Activated CD8-positive, alpha-beta T cell treated with anti-CD3 and anti-CD28 coated beads for 36 hours (primary cell): ENCODE results near the gene CDH8. TPM values are rescaled to one million over a fixed set of nuclear protein-coding genes. Genes with fewer than 3 reads are reported as not detected.

ENCODE experiments used
- ATAC-seq: fragments of 200-7000 bp; cut with Tn5 transposase; one replicate; pipeline ENCODE4 v1.10.0; 2021; ENCODE audit warnings: mild to moderate bottlenecking, moderate library complexity
- CTCF ChIA-PET: fragments of 350-600 bp; sonication (Branson Sonifier 250); formaldehyde crosslinking; loops from one replicate; lab custom pipeline; 2021; ENCODE audit warnings: antibody characterized with exemption; lab: Charles Lee
- POLR2A ChIA-PET: fragments of 350-600 bp; sonication (Branson Sonifier 250); formaldehyde crosslinking; loops from one replicate; lab custom pipeline; 2021; ENCODE audit warnings: antibody characterized with exemption; lab: Charles Lee
- DNase-seq: peaks from one replicate; pipeline ENCODE4 v3.0.0-alpha.2; 2020
- H3K27ac Mint-ChIP-seq: one replicate; pipeline ENCODE4 v1.8.0; 2021; ENCODE audit warnings: mild to moderate bottlenecking, mixed read lengths
- H3K27me3 Mint-ChIP-seq: one replicate; pipeline ENCODE4 v1.8.0; 2021; ENCODE audit warnings: mixed read lengths
- H3K36me3 Mint-ChIP-seq: one replicate; pipeline ENCODE4 v1.8.0; 2021; ENCODE audit warnings: low read depth, mixed read lengths
- H3K4me1 Mint-ChIP-seq: one replicate; pipeline ENCODE4 v1.8.0; 2021; ENCODE audit warnings: low read depth, mixed read lengths
- H3K4me3 Mint-ChIP-seq: one replicate; pipeline ENCODE4 v1.8.0; 2021; ENCODE audit warnings: mild to moderate bottlenecking, moderate library complexity, mixed read lengths
- H3K9me3 Mint-ChIP-seq: one replicate; pipeline ENCODE4 v1.8.0; 2021; ENCODE audit warnings: mixed read lengths
- CTCF ChIP-seq: fragments of 200-600 bp; IDR thresholded peaks from one replicate; pipeline ENCODE4 v1.8.0; 2022; ENCODE audit warnings: antibody characterized with exemption, mild to moderate bottlenecking
- intact Hi-C: fragments of 100-400 bp; cut with micrococcal nuclease; formaldehyde crosslinking; loops from one replicate; pipeline ENCODE4 v1.10.0; 2022
- total RNA-seq, 2 experiments: library from RNA; stranded (reverse); gene quantifications; one replicate each; pipeline ENCODE4 v1.2.3, GENCODE V29; 2021

CDH8 gene
- total RNA-seq, 2 experiments from 2014 or later = not detected

DNA sequence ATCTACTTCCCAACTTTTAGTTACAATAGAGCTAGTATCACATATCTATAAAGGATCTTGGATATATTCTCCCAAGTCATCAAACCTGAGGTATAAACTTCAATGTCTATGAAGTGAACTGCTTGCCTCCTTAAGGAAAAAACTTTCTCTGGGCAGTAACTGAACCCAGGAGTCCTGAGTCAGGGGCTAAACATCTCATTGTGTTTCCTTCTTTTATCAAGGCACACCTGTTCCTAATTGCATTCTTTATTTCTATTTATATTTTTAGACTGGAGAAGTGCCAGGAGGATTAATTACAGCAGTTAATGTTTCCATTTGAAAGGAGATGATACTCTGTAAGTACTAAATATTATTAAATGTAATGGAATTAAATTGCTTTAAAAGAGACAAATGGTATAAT lies 98.6 kb downstream of the CDH8 start:
- POLR2A ChIA-PET = no interaction called here

DNA sequence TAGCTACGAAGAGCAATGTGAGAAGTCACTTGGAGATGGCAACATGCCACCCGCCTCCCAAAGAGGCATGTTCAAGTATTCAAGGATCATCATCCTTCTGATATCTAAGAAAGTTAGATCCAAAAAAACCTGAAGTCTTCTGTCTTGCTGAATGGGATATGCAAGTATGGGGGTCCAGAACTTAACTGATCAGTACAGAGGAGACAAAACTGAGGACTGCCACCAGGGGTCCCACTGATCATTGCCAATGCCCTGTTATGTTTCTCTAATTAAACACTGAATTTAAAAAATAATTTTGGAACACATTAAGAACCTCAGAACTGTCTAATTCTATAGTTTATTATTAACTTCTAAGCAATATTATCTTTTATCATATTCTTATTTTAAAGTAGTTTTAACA lies 99.7 kb downstream of the CDH8 start:
- Mint-ChIP-seq H3K9me3 (peaks cover 2% of the 10 kb centered on the region), H3K27ac (no peak overlapping the region), H3K4me1 (no peaks in the 10 kb centered on the region), H3K4me3 (no peak overlapping the region), H3K27me3 (no peaks in the 10 kb centered on the region), H3K36me3 (no peaks in the 10 kb centered on the region)
- intact Hi-C loops = no loop called here
- no peak for DNase-seq
- ATAC-seq = no peak
- POLR2A ChIA-PET = no interaction called here
- no peak for TF ChIP-seq CTCF
- CTCF ChIA-PET = no interaction called here

More for the DNA sequence above, 98.6 kb downstream of the CDH8 start:
- Mint-ChIP-seq H3K4me3 (no peak overlapping the region), H3K27me3 (no peaks in the 10 kb centered on the region), H3K9me3 (peaks cover 7% of the 10 kb centered on the region), H3K36me3 (no peaks in the 10 kb centered on the region), H3K27ac (no peak overlapping the region), H3K4me1 (no peaks in the 10 kb centered on the region)
- no peak for TF ChIP-seq CTCF
- ATAC-seq (no peak), DNase-seq (no peak)
- CTCF ChIA-PET = no interaction called here
- intact Hi-C loops = no loop called here

GRCh38 chr16:61934601-61935000 lies 101.6 kb downstream of the CDH8 start:
- ChIA-PET POLR2A (no interaction called here), CTCF (no interaction called here)
- Mint-ChIP-seq H3K27me3 (no peaks in the 10 kb centered on the region), H3K4me3 (no peak overlapping the region), H3K4me1 (no peaks in the 10 kb centered on the region), H3K36me3 (no peaks in the 10 kb centered on the region), H3K9me3 (peaks cover 2% of the 10 kb centered on the region), H3K27ac (no peak overlapping the region)
- DNase-seq (no peak), ATAC-seq (no peak)
- no peak for TF ChIP-seq CTCF
- intact Hi-C loops = no loop called here

- Mint-ChIP-seq H3K4me1 (no peaks in the 10 kb centered on the region), H3K36me3 (no peaks in the 10 kb centered on the region), H3K27me3 (no peaks in the 10 kb centered on the region), H3K27ac (no peak overlapping the region), H3K4me3 (no peak overlapping the region), H3K9me3 (peaks cover 4% of the 10 kb centered on the region)
- CTCF ChIA-PET = no interaction called here
- no peak for TF ChIP-seq CTCF
- POLR2A ChIA-PET = no interaction called here
- DNase-seq (no peak), ATAC-seq (no peak)
- intact Hi-C loops = no loop called here
Measured at GRCh38 chr16:61929776-61930175, 106.5 kb downstream of the CDH8 start.

DNA sequence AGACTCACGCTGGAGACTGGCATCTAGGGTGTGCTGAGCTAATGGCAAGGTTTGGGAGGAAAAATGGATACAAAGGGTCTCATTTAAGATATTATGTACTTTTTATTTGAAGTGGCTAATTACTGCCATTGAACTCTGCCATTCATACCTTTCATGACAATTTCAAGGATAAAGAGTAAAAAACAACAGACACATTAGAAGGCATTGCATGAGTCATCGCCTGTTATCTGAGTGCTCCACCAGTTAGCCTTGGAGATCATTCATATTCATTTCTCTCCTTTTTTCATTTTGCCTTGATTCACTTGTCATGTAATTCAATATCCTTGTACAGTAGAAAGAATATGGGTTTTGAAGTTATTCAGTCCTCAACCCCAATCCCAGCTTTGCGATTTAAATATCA lies 109.5 kb downstream of the CDH8 start:
- H3K27me3 Mint-ChIP-seq = no peaks in the 10 kb centered on the region
- intact Hi-C loops = no loop called here
- no peaks in the 10 kb centered on the region for H3K36me3 Mint-ChIP-seq
- ChIA-PET CTCF (no interaction called here), POLR2A (no interaction called here)
- no peaks in the 10 kb centered on the region for H3K4me1 Mint-ChIP-seq
- TF ChIP-seq CTCF = no peak
- no peak for DNase-seq
- no peak overlapping the region for H3K27ac Mint-ChIP-seq
- no peak for ATAC-seq
- peaks cover 2% of the 10 kb centered on the region for H3K9me3 Mint-ChIP-seq
- no peak overlapping the region for H3K4me3 Mint-ChIP-seq
